Measurements from ENCODE around the gene TTLL3. TPM values are rescaled to one million over a fixed set of nuclear protein-coding genes. Genes with fewer than 3 reads are reported as not detected.
A peak's percentile ranks its signal among the peaks of the same experiment; 100 is the strongest.

TTLL3 gene
- total RNA-seq, 1 donor from 2014 or later = 42.2 TPM

GRCh38 chr3:9878700-9879099 lies 68.6 kb downstream of the TTLL3 start:
- peaks cover 3% of the 10 kb centered on the region for H3K27me3 Mint-ChIP-seq
- H3K4me1 Mint-ChIP-seq (ENCODE audit: unreplicated experiment) = peaks cover 11% of the 10 kb centered on the region
- peak overlapping the region; percentile 26 for H3K27ac Mint-ChIP-seq
- DNase-seq (ENCODE audit: extremely low spot score, unreplicated experiment) = no peak
- H3K4me3 Mint-ChIP-seq = no peak overlapping the region
- TF ChIP-seq, protein P1, sequence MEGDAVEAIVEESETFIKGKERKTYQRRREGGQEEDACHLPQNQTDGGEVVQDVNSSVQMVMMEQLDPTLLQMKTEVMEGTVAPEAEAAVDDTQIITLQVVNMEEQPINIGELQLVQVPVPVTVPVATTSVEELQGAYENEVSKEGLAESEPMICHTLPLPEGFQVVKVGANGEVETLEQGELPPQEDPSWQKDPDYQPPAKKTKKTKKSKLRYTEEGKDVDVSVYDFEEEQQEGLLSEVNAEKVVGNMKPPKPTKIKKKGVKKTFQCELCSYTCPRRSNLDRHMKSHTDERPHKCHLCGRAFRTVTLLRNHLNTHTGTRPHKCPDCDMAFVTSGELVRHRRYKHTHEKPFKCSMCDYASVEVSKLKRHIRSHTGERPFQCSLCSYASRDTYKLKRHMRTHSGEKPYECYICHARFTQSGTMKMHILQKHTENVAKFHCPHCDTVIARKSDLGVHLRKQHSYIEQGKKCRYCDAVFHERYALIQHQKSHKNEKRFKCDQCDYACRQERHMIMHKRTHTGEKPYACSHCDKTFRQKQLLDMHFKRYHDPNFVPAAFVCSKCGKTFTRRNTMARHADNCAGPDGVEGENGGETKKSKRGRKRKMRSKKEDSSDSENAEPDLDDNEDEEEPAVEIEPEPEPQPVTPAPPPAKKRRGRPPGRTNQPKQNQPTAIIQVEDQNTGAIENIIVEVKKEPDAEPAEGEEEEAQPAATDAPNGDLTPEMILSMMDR (conservative IDR thresholded peaks at IDR 0.05) = no peak
- H3K9me3 Mint-ChIP-seq = no peaks in the 10 kb centered on the region
- H3K36me3 Mint-ChIP-seq = no peaks in the 10 kb centered on the region

GRCh38 chr3:9879830-9880549 lies 69.9 kb downstream of the TTLL3 start, which contains the start of gene CIDEC:
CIDEC (minus strand) TSS chr3:9880253; CDS start chr3:9878486, 1,767 bp downstream.
- peak within 1 kb of the TSS; percentile 55 for H3K27ac Mint-ChIP-seq
- H3K9me3 Mint-ChIP-seq = no peaks in the 10 kb centered on the region
- H3K27me3 Mint-ChIP-seq = peaks cover 3% of the 10 kb centered on the region
- H3K4me3 Mint-ChIP-seq = no peak within 1 kb of the TSS
- H3K4me1 Mint-ChIP-seq (ENCODE audit: unreplicated experiment) = peaks cover 8% of the 10 kb centered on the region
- TF ChIP-seq, protein P1 (conservative IDR thresholded peaks at IDR 0.05) = no peak
- no peaks in the 10 kb centered on the region for H3K36me3 Mint-ChIP-seq
- no peak for DNase-seq (ENCODE audit: extremely low spot score, unreplicated experiment)

DNA sequence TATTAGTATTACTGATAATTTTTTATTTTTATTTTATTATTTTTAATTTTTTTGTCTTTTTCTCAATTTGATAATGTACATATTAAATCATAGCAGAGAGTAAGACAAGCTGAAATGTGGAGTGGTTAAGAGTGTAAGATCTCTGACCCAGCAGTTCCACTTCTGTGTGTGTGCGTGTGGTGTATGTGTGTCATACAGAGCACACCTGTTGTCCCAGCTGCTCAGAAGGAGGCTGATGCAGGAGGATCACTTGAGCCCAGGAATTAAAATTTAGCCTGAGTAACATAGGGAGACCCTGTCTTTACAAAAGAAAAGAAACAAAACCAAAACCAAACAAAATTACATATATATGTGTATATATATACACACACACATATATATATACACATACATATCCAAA lies 71.4 kb downstream of the TTLL3 start:
- Mint-ChIP-seq H3K4me3 (no peak overlapping the region), H3K27ac (no peak overlapping the region), H3K4me1 (ENCODE audit: unreplicated experiment) (no peaks in the 10 kb centered on the region), H3K27me3 (peaks cover 3% of the 10 kb centered on the region), H3K36me3 (no peaks in the 10 kb centered on the region), H3K9me3 (no peaks in the 10 kb centered on the region)
- no peak for DNase-seq (ENCODE audit: extremely low spot score, unreplicated experiment)
- TF ChIP-seq, protein P1 (conservative IDR thresholded peaks at IDR 0.05) = no peak

GRCh38 chr3:9883706-9884554 lies 73.9 kb downstream of the TTLL3 start:
- H3K4me3 Mint-ChIP-seq = peak overlapping the region; percentile 59
- no peaks in the 10 kb centered on the region for H3K27me3 Mint-ChIP-seq
- no peaks in the 10 kb centered on the region for H3K9me3 Mint-ChIP-seq
- H3K4me1 Mint-ChIP-seq (ENCODE audit: unreplicated experiment) = no peaks in the 10 kb centered on the region
- TF ChIP-seq, protein P1 (conservative IDR thresholded peaks at IDR 0.05) = no peak
- DNase-seq (ENCODE audit: extremely low spot score, unreplicated experiment) = no peak
- peak overlapping the region; percentile 82 for H3K27ac Mint-ChIP-seq
- no peaks in the 10 kb centered on the region for H3K36me3 Mint-ChIP-seq

GRCh38 chr3:9884555-9885165 lies 74.6 kb downstream of the TTLL3 start:
- DNase-seq (ENCODE audit: extremely low spot score, unreplicated experiment) = no peak
- no peaks in the 10 kb centered on the region for H3K4me1 Mint-ChIP-seq (ENCODE audit: unreplicated experiment)
- H3K9me3 Mint-ChIP-seq = no peaks in the 10 kb centered on the region
- H3K36me3 Mint-ChIP-seq = no peaks in the 10 kb centered on the region
- TF ChIP-seq, protein P1 (conservative IDR thresholded peaks at IDR 0.05) = no peak
- no peaks in the 10 kb centered on the region for H3K27me3 Mint-ChIP-seq
- peak overlapping the region; percentile 82 for H3K27ac Mint-ChIP-seq
- peak overlapping the region; percentile 59 for H3K4me3 Mint-ChIP-seq

Other genes starting within 250 kb of the TTLL3 start
- 30.0 and 34.7 TPM in 2 replicates for gene MTMR14, start 160.8 kb upstream of the TTLL3 start, total RNA-seq (ENCODE audit: low replicate concordance)
- 0.34 and 0.59 TPM in 2 replicates for gene CPNE9, start 106.4 kb upstream of the TTLL3 start, total RNA-seq (ENCODE audit: low replicate concordance)
- 22.6 and 28.0 TPM in 2 replicates for gene BRPF1, start 78.5 kb upstream of the TTLL3 start, total RNA-seq (ENCODE audit: low replicate concordance)
- 22.8 and 40.4 TPM in 2 replicates for gene OGG1, start 60.3 kb upstream of the TTLL3 start, total RNA-seq (ENCODE audit: low replicate concordance)
- gene CAMK1, start 40.3 kb upstream of the TTLL3 start, total RNA-seq (ENCODE audit: low replicate concordance) = 2.7 and 9.1 TPM in 2 replicates
- 48.4 and 54.3 TPM in 2 replicates for gene TADA3, start 17.8 kb upstream of the TTLL3 start, total RNA-seq (ENCODE audit: low replicate concordance)
- 131 and 151 TPM in 2 replicates for gene ARPC4, start 17.2 kb upstream of the TTLL3 start, total RNA-seq (ENCODE audit: low replicate concordance)
- gene RPUSD3, start 33.7 kb downstream of the TTLL3 start, total RNA-seq (ENCODE audit: low replicate concordance) = 50.9 and 55.0 TPM in 2 replicates
- 0.60 and 1.6 TPM in 2 replicates for gene CIDEC, start 70.0 kb downstream of the TTLL3 start, total RNA-seq (ENCODE audit: low replicate concordance)
- 35.4 and 40.4 TPM in 2 replicates for gene JAGN1, start 80.3 kb downstream of the TTLL3 start, total RNA-seq (ENCODE audit: low replicate concordance)
- 13.6 and 24.3 TPM in 2 replicates for gene IL17RE, start 92.6 kb downstream of the TTLL3 start, total RNA-seq (ENCODE audit: low replicate concordance)
- gene IL17RC, start 106.8 kb downstream of the TTLL3 start, total RNA-seq (ENCODE audit: low replicate concordance) = 22.6 and 30.0 TPM in 2 replicates
- 40.1 and 44.3 TPM in 2 replicates for gene CRELD1, start 123.6 kb downstream of the TTLL3 start, total RNA-seq (ENCODE audit: low replicate concordance)
- gene PRRT3, start 142.1 kb downstream of the TTLL3 start, total RNA-seq (ENCODE audit: low replicate concordance) = 8.2 and 11.3 TPM in 2 replicates
- 51.8 and 71.9 TPM in 2 replicates for gene EMC3, start 176.6 kb downstream of the TTLL3 start, total RNA-seq (ENCODE audit: low replicate concordance)
- gene FANCD2, start 216.2 kb downstream of the TTLL3 start, total RNA-seq (ENCODE audit: low replicate concordance) = 17.7 and 38.0 TPM in 2 replicates